MCF 10A (cell line): Measurements from ENCODE around the gene VWA5A. TPM values are rescaled to one million over a fixed set of nuclear protein-coding genes. Genes with fewer than 3 reads are reported as not detected.

ENCODE experiments used
- BruUV-seq: library from RNA; stranded (reverse); fragments of 400-500 nt; replicated peaks from 2 replicates; lab custom pipeline; 2021; lab: Mats Ljungman, UMichigan
- CTCF ChIA-PET: fragments of 300-600 bp; sonication (Branson Sonifier 250); formaldehyde crosslinking; extraction: SDS; loops from one replicate; lab custom pipeline; 2021; ENCODE audit warnings: antibody characterized with exemption, inconsistent platforms; lab: Yijun Ruan, JAX
- POLR2A ChIA-PET: fragments of 300-600, 350-650 bp; sonication (Branson Sonifier 250); formaldehyde crosslinking; extraction: SDS; loops from one replicate; lab custom pipeline; 2020; ENCODE audit warnings: antibody characterized with exemption, inconsistent platforms; lab: Yijun Ruan, JAX
- DNase-seq: peaks from one replicate; pipeline ENCODE4 v3.0.0-alpha.2; 2018; ENCODE audit not compliant: unreplicated experiment
- H3K27ac Mint-ChIP-seq: one replicate; pipeline ENCODE4 v1.8.0; 2022; ENCODE audit warnings: mild to moderate bottlenecking, low read depth, mixed read lengths; ENCODE audit not compliant: unreplicated experiment
- H3K27me3 Mint-ChIP-seq: one replicate; pipeline ENCODE4 v1.8.0; 2022; ENCODE audit warnings: mixed read lengths; ENCODE audit not compliant: insufficient read depth, unreplicated experiment
- H3K36me3 Mint-ChIP-seq: one replicate; pipeline ENCODE4 v1.8.0; 2022; ENCODE audit warnings: mild to moderate bottlenecking, moderate library complexity, mixed read lengths; ENCODE audit not compliant: insufficient read depth, unreplicated experiment
- H3K4me1 Mint-ChIP-seq: one replicate; pipeline ENCODE4 v1.8.0; 2022; ENCODE audit warnings: mixed read lengths; ENCODE audit not compliant: insufficient read depth, unreplicated experiment
- H3K4me3 Mint-ChIP-seq: one replicate; pipeline ENCODE4 v1.8.0; 2022; ENCODE audit warnings: mild to moderate bottlenecking, moderate library complexity, mixed read lengths; ENCODE audit not compliant: unreplicated experiment
- H3K9me3 Mint-ChIP-seq: one replicate; pipeline ENCODE4 v1.8.0; 2022; ENCODE audit warnings: mixed read lengths; ENCODE audit not compliant: unreplicated experiment
- CTCF ChIP-seq: fragments of 200-600 bp; IDR thresholded peaks from one replicate; pipeline ENCODE4 v1.8.0; 2022; ENCODE audit warnings: antibody characterized with exemption, mild to moderate bottlenecking; ENCODE audit not compliant: unreplicated experiment
- intact Hi-C: fragments of 100-400 bp; cut with micrococcal nuclease; formaldehyde crosslinking; loops from 2 replicates; pipeline ENCODE4 v1.14.1; 2022
- total RNA-seq: library from RNA; stranded (reverse); gene quantifications from 2 replicates; pipeline ENCODE4 v1.2.3, GENCODE V29; 2022

Gene VWA5A
- total RNA-seq, 1 experiment from 2014 or later: 7.9 TPM

- H3K27ac Mint-ChIP-seq: no peak overlapping the region
- TF ChIP-seq CTCF: no peak
- no peaks in the 10 kb centered on the region for H3K9me3 Mint-ChIP-seq
- no peak for DNase-seq
- peaks cover 10% of the 10 kb centered on the region for H3K4me1 Mint-ChIP-seq
- BruUV-seq: no TSS peak
- CTCF ChIA-PET: interaction anchor here (0.5 to 2.4 kb wide), 2 partner anchors 15 to 257 kb away, joined by 3 to 18 read pairs; no protein-coding TSS in a partner anchor
- POLR2A ChIA-PET: interaction anchor here (0.6 kb wide), 1 partner anchor 21 kb away, joined by 3 read pairs; no protein-coding TSS in a partner anchor
- no peaks in the 10 kb centered on the region for H3K27me3 Mint-ChIP-seq
- no peak overlapping the region for H3K4me3 Mint-ChIP-seq
- H3K36me3 Mint-ChIP-seq: no peaks in the 10 kb centered on the region
- intact Hi-C loops: no loop called here
These were observed 29.7 kb upstream of the VWA5A start for GRCh38 chr11:124085583-124085982.

- no peak for TF ChIP-seq CTCF
- H3K27me3 Mint-ChIP-seq: no peaks in the 10 kb centered on the region
These were observed 29.0 kb upstream of the VWA5A start for GRCh38 chr11:124085997-124086846.

GRCh38 chr11:124090996-124091395, 24.3 kb upstream of the VWA5A start:
- CTCF ChIA-PET: interaction anchor here (0.9 kb wide), 1 partner anchor 102 kb away, joined by 3 read pairs; no protein-coding TSS in a partner anchor
- intact Hi-C loops: no loop called here
- no peak for TF ChIP-seq CTCF

More at GRCh38 chr11:124085997-124086846, 29.0 kb upstream of the VWA5A start:
- no TSS peak for BruUV-seq
- H3K36me3 Mint-ChIP-seq: no peaks in the 10 kb centered on the region
- DNase-seq: no peak
- POLR2A ChIA-PET: no interaction called here
- intact Hi-C loops: no loop called here
- no peak overlapping the region for H3K4me3 Mint-ChIP-seq
- no peaks in the 10 kb centered on the region for H3K9me3 Mint-ChIP-seq
- peaks cover 10% of the 10 kb centered on the region for H3K4me1 Mint-ChIP-seq
- CTCF ChIA-PET: interaction anchor here (0.5 to 2.4 kb wide), 2 partner anchors 16 to 256 kb away, joined by 3 to 18 read pairs; no protein-coding TSS in a partner anchor
- no peak overlapping the region for H3K27ac Mint-ChIP-seq

GRCh38 chr11:124093330-124093729, 21.9 kb upstream of the VWA5A start:
- Mint-ChIP-seq H3K36me3 (no peaks in the 10 kb centered on the region), H3K4me3 (no peak overlapping the region), H3K9me3 (no peaks in the 10 kb centered on the region), H3K27me3 (peaks cover 2% of the 10 kb centered on the region), H3K27ac (no peak overlapping the region), H3K4me1 (no peaks in the 10 kb centered on the region)
- CTCF ChIA-PET: no interaction called here
- DNase-seq: no peak
- TF ChIP-seq CTCF: no peak
- intact Hi-C loops: no loop called here
- BruUV-seq: no TSS peak
- POLR2A ChIA-PET: no interaction called here

More at GRCh38 chr11:124090996-124091395, 24.3 kb upstream of the VWA5A start:
- no peak overlapping the region for H3K4me3 Mint-ChIP-seq
- no peaks in the 10 kb centered on the region for H3K27me3 Mint-ChIP-seq
- no peaks in the 10 kb centered on the region for H3K9me3 Mint-ChIP-seq
- no peaks in the 10 kb centered on the region for H3K36me3 Mint-ChIP-seq
- peaks cover under 1% of the 10 kb centered on the region for H3K4me1 Mint-ChIP-seq
- no peak overlapping the region for H3K27ac Mint-ChIP-seq
- POLR2A ChIA-PET: interaction anchor here (0.9 kb wide), 1 partner anchor 24 kb away, joined by 3 read pairs; the partner anchor contains the start of gene VWA5A
- BruUV-seq: no TSS peak
- no peak for DNase-seq
